ENCODE results near the gene GRHPR.

The GRHPR gene

DNA sequence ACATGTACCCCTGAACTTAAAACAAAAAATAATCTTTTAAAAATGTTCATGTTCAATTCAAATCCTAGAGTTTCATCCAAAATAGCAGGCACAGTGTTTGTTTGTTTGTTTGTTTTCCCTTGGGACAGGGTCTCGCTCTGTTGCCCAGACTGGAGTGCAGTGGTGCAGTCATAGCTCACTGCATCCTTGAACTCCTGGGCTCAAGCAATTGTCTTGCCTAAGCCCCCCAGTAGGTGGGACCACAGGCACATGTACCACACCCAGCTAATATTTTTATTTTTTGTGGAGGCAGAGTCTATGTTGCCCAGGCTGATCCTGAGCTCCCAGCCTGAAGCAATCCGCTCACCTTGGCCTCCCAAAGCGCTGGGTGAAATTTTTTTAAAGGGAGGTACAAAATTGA is 58.3 kb downstream of the GRHPR start (continued):
- TF ChIP-seq ZNF623 (tag by site-specific recombination; IDR thresholded peaks at IDR 0.05) (no peak), ZNF843 (tag by site-specific recombination; IDR thresholded peaks at IDR 0.05) (no peak)

DNA sequence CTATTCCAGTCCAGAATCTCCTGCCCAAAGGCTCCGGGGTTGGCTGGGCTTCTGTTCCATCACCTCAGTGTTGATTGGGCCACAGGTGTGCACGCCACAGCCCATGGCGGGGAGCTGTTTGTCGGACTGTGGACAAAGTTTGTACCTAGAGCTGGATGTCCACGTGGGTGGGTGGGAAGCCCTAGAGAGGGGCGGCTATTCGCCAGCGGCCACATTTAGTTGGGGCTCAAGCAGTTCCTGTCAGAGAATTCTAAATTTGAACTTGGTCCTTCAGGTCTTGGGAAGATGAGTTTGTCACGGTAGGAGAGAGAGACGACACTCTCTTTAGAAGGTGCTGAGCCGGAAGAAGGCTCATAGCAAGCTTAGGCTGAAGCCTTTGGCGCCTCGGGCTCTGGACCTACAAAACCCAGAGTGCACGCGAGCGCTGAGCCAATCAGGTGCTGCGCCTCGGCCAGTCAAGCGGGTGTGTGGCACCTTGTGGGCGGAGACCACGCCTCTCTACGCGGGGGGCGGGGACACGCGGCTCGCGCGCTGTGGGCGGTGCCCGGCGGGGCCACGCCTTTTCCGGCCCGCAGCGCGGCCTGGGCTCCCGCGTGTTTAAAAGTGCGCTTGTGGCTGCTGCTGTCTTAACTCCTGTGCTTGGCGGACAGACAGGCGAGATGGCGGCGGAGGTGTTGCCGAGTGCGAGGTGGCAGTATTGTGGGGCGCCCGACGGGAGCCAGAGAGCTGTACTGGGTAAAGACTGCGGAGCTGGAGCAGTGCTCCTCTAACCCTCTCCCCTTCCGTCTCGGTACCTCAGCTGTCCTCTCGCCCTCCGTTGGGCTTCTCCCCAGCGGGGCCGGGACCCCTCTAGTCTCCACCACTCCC is 63.1 kb downstream of the GRHPR start, which contains the start of gene POLR1E:
TSS of gene POLR1E (plus strand) at position 560 of the 867 bp plus-strand sequence. CDS start at position 660, 100 bp downstream.
- H3K4me3 ChIP-seq (ENCODE audit: low read depth, low read length) = peak within 1 kb of the TSS; percentile 65
- peaks cover 0 to 34% of the 10 kb centered on the region in 2 experiments; a peak in 2 of 3 replicates for H3K36me3 ChIP-seq (ENCODE audit: control insufficient read depth in 2 of 2, insufficient read depth in 1 of 2, low read length in 2 of 2)
- no peaks in the 10 kb centered on the region for H3K9me3 ChIP-seq (ENCODE audit: control insufficient read depth, insufficient read depth, low read depth, low read length)
- H3K27ac ChIP-seq (ENCODE audit: extremely low read depth, low read depth, low read length) = peak within 1 kb of the TSS; percentile 50; the same call in 1 of the 2 replicates
- H3K4me1 ChIP-seq (ENCODE audit: control insufficient read depth, insufficient read depth, low read length) = no peaks in the 10 kb centered on the region
- ChIA-PET POLR2A (interaction anchor here (0.7 to 3.3 kb wide), 20 partner anchors 10 to 907 kb away, joined by 3 to 39 read pairs (median 5); partner anchors contain the start of genes ALDH1B1, DCAF10, EXOSC3 and FBXO10), CTCF (interaction anchor here (0.5 to 1.1 kb wide), 5 partner anchors 77 to 778 kb away, joined by 3 to 4 read pairs (median 3); no protein-coding TSS in a partner anchor)
- TF ChIP-seq KLF10 (tag by site-specific recombination; IDR thresholded peaks at IDR 0.05) = peak; percentile 85
- no peak for TF ChIP-seq ZNF530 (tag by site-specific recombination; IDR thresholded peaks at IDR 0.05; ENCODE audit: low read depth)
- 0 out of 2 replicates have a peak, but pooled peaks have one; percentile 25 for TF ChIP-seq ZNF629 (tag by site-specific recombination; IDR thresholded peaks at IDR 0.05)
- TF ChIP-seq, protein P1, sequence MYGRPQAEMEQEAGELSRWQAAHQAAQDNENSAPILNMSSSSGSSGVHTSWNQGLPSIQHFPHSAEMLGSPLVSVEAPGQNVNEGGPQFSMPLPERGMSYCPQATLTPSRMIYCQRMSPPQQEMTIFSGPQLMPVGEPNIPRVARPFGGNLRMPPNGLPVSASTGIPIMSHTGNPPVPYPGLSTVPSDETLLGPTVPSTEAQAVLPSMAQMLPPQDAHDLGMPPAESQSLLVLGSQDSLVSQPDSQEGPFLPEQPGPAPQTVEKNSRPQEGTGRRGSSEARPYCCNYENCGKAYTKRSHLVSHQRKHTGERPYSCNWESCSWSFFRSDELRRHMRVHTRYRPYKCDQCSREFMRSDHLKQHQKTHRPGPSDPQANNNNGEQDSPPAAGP (tag by site-specific recombination; IDR thresholded peaks at IDR 0.05) = 0 out of 2 replicates have a peak, but pooled peaks have one; percentile 16
- no peak for TF ChIP-seq GLI4 (tag by site-specific recombination; IDR thresholded peaks at IDR 0.05)
- peak; percentile 61 for TF ChIP-seq ZNF335 (tag by site-specific recombination; conservative IDR thresholded peaks at IDR 0.05)
- TF ChIP-seq, protein P2, sequence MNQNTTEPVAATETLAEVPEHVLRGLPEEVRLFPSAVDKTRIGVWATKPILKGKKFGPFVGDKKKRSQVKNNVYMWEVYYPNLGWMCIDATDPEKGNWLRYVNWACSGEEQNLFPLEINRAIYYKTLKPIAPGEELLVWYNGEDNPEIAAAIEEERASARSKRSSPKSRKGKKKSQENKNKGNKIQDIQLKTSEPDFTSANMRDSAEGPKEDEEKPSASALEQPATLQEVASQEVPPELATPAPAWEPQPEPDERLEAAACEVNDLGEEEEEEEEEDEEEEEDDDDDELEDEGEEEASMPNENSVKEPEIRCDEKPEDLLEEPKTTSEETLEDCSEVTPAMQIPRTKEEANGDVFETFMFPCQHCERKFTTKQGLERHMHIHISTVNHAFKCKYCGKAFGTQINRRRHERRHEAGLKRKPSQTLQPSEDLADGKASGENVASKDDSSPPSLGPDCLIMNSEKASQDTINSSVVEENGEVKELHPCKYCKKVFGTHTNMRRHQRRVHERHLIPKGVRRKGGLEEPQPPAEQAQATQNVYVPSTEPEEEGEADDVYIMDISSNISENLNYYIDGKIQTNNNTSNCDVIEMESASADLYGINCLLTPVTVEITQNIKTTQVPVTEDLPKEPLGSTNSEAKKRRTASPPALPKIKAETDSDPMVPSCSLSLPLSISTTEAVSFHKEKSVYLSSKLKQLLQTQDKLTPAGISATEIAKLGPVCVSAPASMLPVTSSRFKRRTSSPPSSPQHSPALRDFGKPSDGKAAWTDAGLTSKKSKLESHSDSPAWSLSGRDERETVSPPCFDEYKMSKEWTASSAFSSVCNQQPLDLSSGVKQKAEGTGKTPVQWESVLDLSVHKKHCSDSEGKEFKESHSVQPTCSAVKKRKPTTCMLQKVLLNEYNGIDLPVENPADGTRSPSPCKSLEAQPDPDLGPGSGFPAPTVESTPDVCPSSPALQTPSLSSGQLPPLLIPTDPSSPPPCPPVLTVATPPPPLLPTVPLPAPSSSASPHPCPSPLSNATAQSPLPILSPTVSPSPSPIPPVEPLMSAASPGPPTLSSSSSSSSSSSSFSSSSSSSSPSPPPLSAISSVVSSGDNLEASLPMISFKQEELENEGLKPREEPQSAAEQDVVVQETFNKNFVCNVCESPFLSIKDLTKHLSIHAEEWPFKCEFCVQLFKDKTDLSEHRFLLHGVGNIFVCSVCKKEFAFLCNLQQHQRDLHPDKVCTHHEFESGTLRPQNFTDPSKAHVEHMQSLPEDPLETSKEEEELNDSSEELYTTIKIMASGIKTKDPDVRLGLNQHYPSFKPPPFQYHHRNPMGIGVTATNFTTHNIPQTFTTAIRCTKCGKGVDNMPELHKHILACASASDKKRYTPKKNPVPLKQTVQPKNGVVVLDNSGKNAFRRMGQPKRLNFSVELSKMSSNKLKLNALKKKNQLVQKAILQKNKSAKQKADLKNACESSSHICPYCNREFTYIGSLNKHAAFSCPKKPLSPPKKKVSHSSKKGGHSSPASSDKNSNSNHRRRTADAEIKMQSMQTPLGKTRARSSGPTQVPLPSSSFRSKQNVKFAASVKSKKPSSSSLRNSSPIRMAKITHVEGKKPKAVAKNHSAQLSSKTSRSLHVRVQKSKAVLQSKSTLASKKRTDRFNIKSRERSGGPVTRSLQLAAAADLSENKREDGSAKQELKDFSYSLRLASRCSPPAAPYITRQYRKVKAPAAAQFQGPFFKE (tag by site-specific recombination; IDR thresholded peaks at IDR 0.05; ENCODE audit: borderline replicate concordance) = no peak
- no peak for TF ChIP-seq ZNF747 (tag by site-specific recombination; IDR thresholded peaks at IDR 0.05)
- TF ChIP-seq KLF9 (tag by site-specific recombination; IDR thresholded peaks at IDR 0.05; ENCODE audit: low read depth) = peak; percentile 96
- TF ChIP-seq GLIS1 (tag by site-specific recombination; IDR thresholded peaks at IDR 0.05) = peak; percentile 62; the same call in 1 of the 2 replicates
- peak; percentile 71 for TF ChIP-seq YY2 (tag by site-specific recombination; IDR thresholded peaks at IDR 0.05)
- TF ChIP-seq, protein P3, sequence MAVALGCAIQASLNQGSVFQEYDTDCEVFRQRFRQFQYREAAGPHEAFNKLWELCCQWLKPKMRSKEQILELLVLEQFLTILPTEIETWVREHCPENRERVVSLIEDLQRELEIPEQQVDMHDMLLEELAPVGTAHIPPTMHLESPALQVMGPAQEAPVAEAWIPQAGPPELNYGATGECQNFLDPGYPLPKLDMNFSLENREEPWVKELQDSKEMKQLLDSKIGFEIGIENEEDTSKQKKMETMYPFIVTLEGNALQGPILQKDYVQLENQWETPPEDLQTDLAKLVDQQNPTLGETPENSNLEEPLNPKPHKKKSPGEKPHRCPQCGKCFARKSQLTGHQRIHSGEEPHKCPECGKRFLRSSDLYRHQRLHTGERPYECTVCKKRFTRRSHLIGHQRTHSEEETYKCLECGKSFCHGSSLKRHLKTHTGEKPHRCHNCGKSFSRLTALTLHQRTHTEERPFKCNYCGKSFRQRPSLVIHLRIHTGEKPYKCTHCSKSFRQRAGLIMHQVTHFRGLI (tag by site-specific recombination; IDR thresholded peaks at IDR 0.05) = 0 out of 2 replicates have a peak, but pooled peaks have one; percentile 65
- no peak for TF ChIP-seq ZNF830 (tag by site-specific recombination; IDR thresholded peaks at IDR 0.05; ENCODE audit: low read depth)
- no peak for TF ChIP-seq ZNF843 (tag by site-specific recombination; IDR thresholded peaks at IDR 0.05)
- TF ChIP-seq ZNF768 (tag by site-specific recombination; IDR thresholded peaks at IDR 0.05) = no peak
- TF ChIP-seq, protein P4, sequence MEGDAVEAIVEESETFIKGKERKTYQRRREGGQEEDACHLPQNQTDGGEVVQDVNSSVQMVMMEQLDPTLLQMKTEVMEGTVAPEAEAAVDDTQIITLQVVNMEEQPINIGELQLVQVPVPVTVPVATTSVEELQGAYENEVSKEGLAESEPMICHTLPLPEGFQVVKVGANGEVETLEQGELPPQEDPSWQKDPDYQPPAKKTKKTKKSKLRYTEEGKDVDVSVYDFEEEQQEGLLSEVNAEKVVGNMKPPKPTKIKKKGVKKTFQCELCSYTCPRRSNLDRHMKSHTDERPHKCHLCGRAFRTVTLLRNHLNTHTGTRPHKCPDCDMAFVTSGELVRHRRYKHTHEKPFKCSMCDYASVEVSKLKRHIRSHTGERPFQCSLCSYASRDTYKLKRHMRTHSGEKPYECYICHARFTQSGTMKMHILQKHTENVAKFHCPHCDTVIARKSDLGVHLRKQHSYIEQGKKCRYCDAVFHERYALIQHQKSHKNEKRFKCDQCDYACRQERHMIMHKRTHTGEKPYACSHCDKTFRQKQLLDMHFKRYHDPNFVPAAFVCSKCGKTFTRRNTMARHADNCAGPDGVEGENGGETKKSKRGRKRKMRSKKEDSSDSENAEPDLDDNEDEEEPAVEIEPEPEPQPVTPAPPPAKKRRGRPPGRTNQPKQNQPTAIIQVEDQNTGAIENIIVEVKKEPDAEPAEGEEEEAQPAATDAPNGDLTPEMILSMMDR (tag by site-specific recombination; IDR thresholded peaks at IDR 0.05) = peak; percentile 40; the same call in 1 of the 2 replicates
- no peak for TF ChIP-seq ZNF621 (tag by site-specific recombination; IDR thresholded peaks at IDR 0.05)
- TF ChIP-seq ZNF48 (tag by site-specific recombination; IDR thresholded peaks at IDR 0.05) = no peak
- TF ChIP-seq KLF8 (tag by site-specific recombination; IDR thresholded peaks at IDR 0.05) = peak; percentile 85
- peak; percentile 49; the same call in 1 of the 2 replicates for TF ChIP-seq YY1 (tag by site-specific recombination; IDR thresholded peaks at IDR 0.05)
- TF ChIP-seq, protein P5, sequence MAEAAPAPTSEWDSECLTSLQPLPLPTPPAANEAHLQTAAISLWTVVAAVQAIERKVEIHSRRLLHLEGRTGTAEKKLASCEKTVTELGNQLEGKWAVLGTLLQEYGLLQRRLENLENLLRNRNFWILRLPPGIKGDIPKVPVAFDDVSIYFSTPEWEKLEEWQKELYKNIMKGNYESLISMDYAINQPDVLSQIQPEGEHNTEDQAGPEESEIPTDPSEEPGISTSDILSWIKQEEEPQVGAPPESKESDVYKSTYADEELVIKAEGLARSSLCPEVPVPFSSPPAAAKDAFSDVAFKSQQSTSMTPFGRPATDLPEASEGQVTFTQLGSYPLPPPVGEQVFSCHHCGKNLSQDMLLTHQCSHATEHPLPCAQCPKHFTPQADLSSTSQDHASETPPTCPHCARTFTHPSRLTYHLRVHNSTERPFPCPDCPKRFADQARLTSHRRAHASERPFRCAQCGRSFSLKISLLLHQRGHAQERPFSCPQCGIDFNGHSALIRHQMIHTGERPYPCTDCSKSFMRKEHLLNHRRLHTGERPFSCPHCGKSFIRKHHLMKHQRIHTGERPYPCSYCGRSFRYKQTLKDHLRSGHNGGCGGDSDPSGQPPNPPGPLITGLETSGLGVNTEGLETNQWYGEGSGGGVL (tag by site-specific recombination; IDR thresholded peaks at IDR 0.05) = no peak
